Head of caudate nucleus (tissue), 42 donors: ENCODE results near the gene LETMD1.

ENCODE experiments used
- DNase-seq, 42 donors: peaks; one replicate each; pipeline versions ENCODE4 v3.0.0 to v3.0.0-alpha.2; 2020 to 2021; ENCODE audit warnings: mixed read lengths in 7 of 42
- intact Hi-C: fragments of 100-400 bp; cut with DNase I; formaldehyde crosslinking; loops from one replicate; pipeline ENCODE4 v1.15.0; 2022

Gene LETMD1

GRCh38 chr12:51023625-51024382 is 24.3 kb upstream of the LETMD1 start:
- intact Hi-C loops = loop anchor here (10.0 kb wide), 2 partner anchors 99 to 259 kb away; partner anchors contain the start of gene ATF1
- no peak for DNase-seq

- DNase-seq = peak in 1 of 42 donors; percentile 71
- intact Hi-C loops = loop anchor here (10.0 kb wide), 2 partner anchors 101 to 261 kb away; partner anchors contain the start of gene ATF1
Measured at GRCh38 chr12:51025338-51025835, 22.7 kb upstream of the LETMD1 start.

- DNase-seq = peak; percentile 94 to 99 (median 98)
- intact Hi-C loops = loop anchor here (10.0 kb wide), 2 partner anchors 101 to 261 kb away; partner anchors contain the start of gene ATF1
Measured at GRCh38 chr12:51025836-51026638, 22.1 kb upstream of the LETMD1 start, which contains the start of gene SLC11A2. TSS of gene SLC11A2 (minus strand) at chr12:51026384. CDS start at chr12:51010728, 15,656 bp downstream.

GRCh38 chr12:51027342-51027835 is 20.7 kb upstream of the LETMD1 start:
- intact Hi-C loops = loop anchor here (10.0 kb wide), 2 partner anchors 103 to 263 kb away; partner anchors contain the start of gene ATF1
- no peak for DNase-seq

- DNase-seq = peak in 23 of 42 donors; percentile 13 to 74 (median 42)
- intact Hi-C loops = loop anchor here (10.0 kb wide), 2 partner anchors 103 to 263 kb away; partner anchors contain the start of gene ATF1
Measured at GRCh38 chr12:51028126-51028812, 19.9 kb upstream of the LETMD1 start.

- no peak for DNase-seq
- intact Hi-C loops = loop anchor here (10.0 kb wide), 2 partner anchors 104 to 264 kb away; partner anchors contain the start of gene ATF1
Measured at GRCh38 chr12:51028813-51029150, 19.3 kb upstream of the LETMD1 start.

- no peak for DNase-seq
- intact Hi-C loops = no loop called here
Measured at GRCh38 chr12:51033048-51033447, 15.1 kb upstream of the LETMD1 start.

- intact Hi-C loops = no loop called here
- DNase-seq = no peak
Measured at GRCh38 chr12:51033457-51034089, 14.6 kb upstream of the LETMD1 start.

GRCh38 chr12:51036279-51036678 is 11.8 kb upstream of the LETMD1 start:
- no peak for DNase-seq
- intact Hi-C loops = no loop called here

GRCh38 chr12:51048661-51049251 is 629 bp downstream of the LETMD1 start:
- peak in 2 of 42 donors; percentile 19 to 38 for DNase-seq
- intact Hi-C loops = loop anchor here (2.0 to 10.0 kb wide), 2 partner anchors 34 to 296 kb away; partner anchors contain the start of genes CELA1 and CSRNP2

- DNase-seq = no peak
- intact Hi-C loops = loop anchor here (2.0 to 10.0 kb wide), 2 partner anchors 33 to 295 kb away; partner anchors contain the start of genes CELA1 and CSRNP2
Measured at GRCh38 chr12:51049525-51049924, 1.4 kb downstream of the LETMD1 start.

GRCh38 chr12:51051787-51052186 is 3.7 kb downstream of the LETMD1 start:
- no peak for DNase-seq
- intact Hi-C loops = no loop called here

- DNase-seq = no peak
- intact Hi-C loops = no loop called here
Measured at GRCh38 chr12:51055060-51055459, 6.9 kb downstream of the LETMD1 start.

GRCh38 chr12:51056242-51056641 is 8.1 kb downstream of the LETMD1 start:
- DNase-seq = no peak
- intact Hi-C loops = no loop called here

GRCh38 chr12:51059086-51059485 is 11.0 kb downstream of the LETMD1 start:
- intact Hi-C loops = no loop called here
- no peak for DNase-seq

- DNase-seq = no peak
- intact Hi-C loops = no loop called here
Measured at GRCh38 chr12:51062631-51063397, 14.7 kb downstream of the LETMD1 start.

- intact Hi-C loops = no loop called here
- no peak for DNase-seq
Measured at GRCh38 chr12:51065530-51065929, 17.4 kb downstream of the LETMD1 start.
